ENCODE measurements around the gene FTCDNL1. TPM values are rescaled to one million over a fixed set of nuclear protein-coding genes. Genes with fewer than 3 reads are reported as not detected.
A peak's percentile ranks its signal among the peaks of the same experiment; 100 is the strongest.

The FTCDNL1 gene
- total RNA-seq, 1 donor from 2014 or later: 0.45 TPM

DNA sequence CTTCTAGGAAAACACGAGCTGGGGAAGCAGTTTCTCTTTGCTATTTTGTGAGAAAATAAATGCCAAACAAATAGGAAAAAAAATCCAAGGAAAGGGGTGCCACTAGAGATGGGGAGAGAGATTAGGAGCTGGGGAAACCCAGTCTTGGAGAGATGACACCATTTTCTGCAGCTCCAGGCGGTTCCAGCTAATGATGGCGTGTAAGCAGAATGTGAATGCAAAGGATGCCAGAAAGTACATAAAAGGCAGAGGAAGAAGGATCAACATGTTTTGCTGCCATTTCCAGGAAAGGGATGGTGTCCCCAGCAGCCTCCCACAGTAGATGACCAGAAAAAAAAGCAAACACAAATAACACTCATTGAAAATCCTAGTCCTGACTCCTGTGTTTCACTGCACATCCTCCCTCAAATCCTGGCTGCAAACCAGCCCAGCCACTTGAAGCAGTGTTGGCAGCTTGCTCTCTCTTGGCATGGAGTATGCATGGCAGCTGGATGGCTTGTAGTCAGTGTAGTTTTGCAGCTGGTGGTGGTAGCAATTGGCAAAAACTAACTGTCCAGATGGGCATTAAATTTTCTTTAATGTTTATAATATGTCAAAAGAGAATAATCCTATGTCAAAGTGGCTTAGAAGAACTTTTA is 93.6 kb downstream of the FTCDNL1 start:
- no peak for TF ChIP-seq EZH2 (IDR thresholded peaks at IDR 0.05; ENCODE audit: insufficient read depth, low read length)
- TF ChIP-seq, protein P1, sequence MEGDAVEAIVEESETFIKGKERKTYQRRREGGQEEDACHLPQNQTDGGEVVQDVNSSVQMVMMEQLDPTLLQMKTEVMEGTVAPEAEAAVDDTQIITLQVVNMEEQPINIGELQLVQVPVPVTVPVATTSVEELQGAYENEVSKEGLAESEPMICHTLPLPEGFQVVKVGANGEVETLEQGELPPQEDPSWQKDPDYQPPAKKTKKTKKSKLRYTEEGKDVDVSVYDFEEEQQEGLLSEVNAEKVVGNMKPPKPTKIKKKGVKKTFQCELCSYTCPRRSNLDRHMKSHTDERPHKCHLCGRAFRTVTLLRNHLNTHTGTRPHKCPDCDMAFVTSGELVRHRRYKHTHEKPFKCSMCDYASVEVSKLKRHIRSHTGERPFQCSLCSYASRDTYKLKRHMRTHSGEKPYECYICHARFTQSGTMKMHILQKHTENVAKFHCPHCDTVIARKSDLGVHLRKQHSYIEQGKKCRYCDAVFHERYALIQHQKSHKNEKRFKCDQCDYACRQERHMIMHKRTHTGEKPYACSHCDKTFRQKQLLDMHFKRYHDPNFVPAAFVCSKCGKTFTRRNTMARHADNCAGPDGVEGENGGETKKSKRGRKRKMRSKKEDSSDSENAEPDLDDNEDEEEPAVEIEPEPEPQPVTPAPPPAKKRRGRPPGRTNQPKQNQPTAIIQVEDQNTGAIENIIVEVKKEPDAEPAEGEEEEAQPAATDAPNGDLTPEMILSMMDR (IDR thresholded peaks at IDR 0.05; ENCODE audit: insufficient read depth, low read depth, low read length): no peak
- Mint-ChIP-seq H3K4me3 (ENCODE audit: unreplicated experiment) (no peak overlapping the region), H3K36me3 (ENCODE audit: low read depth, unreplicated experiment) (no peaks in the 10 kb centered on the region), H3K4me1 (ENCODE audit: low read depth, unreplicated experiment) (no peaks in the 10 kb centered on the region), H3K9me3 (ENCODE audit: unreplicated experiment) (no peaks in the 10 kb centered on the region), H3K27ac (ENCODE audit: unreplicated experiment) (no peak overlapping the region), H3K27me3 (ENCODE audit: low read depth, unreplicated experiment) (peaks cover 5% of the 10 kb centered on the region)
- DNase-seq (ENCODE audit: low read depth) (peak; percentile 3), FAIRE-seq (no peak)
- Histone ChIP-seq H3K36me3 (ENCODE audit: insufficient read depth, low read length) (no peaks in the 10 kb centered on the region), H3K4me2 (ENCODE audit: low read length) (no peak overlapping the region), H3K9ac (ENCODE audit: low read length) (no peak overlapping the region), H3K4me1 (ENCODE audit: insufficient read depth, low read length) (no peaks in the 10 kb centered on the region), H3K9me3 (ENCODE audit: insufficient read depth, low read depth, low read length) (no peaks in the 10 kb centered on the region), H3K4me3 (ENCODE audit: insufficient read depth, low read depth, low read length) (no peak overlapping the region), H3K79me2 (ENCODE audit: insufficient read depth, low read length) (no peaks in the 10 kb centered on the region), H3K27me3 (ENCODE audit: insufficient read depth, low read length) (peaks cover 2% of the 10 kb centered on the region), H2AFZ (ENCODE audit: low read depth, low read length) (no peak overlapping the region), H4K20me1 (ENCODE audit: insufficient read depth, low read length) (no peaks in the 10 kb centered on the region), H3K27ac (ENCODE audit: low read depth, low read length) (no peak overlapping the region)

DNA sequence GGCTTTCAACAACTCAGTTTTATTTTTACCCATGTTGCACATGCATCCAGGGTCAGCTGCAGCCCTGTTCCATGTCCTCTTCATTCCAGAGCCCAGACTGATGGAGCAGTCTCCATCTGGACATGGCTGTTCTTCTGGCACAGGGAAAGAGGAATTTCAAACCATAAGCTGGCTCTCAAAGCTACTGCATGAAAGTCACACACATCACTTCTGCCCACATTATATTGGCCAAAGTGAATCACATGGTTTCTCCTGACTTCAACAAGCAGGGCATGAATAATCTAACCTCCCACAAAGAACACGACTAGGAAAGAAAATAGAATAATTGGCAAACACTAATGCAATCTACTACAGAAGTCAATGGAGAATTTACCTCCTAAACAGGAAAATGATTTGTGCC is 94.2 kb downstream of the FTCDNL1 start:
- H3K4me3 ChIP-seq (ENCODE audit: insufficient read depth, low read depth, low read length): no peak overlapping the region
- H3K9me3 ChIP-seq (ENCODE audit: insufficient read depth, low read depth, low read length): no peaks in the 10 kb centered on the region
- Mint-ChIP-seq H3K4me3 (ENCODE audit: unreplicated experiment) (no peak overlapping the region), H3K4me1 (ENCODE audit: low read depth, unreplicated experiment) (no peaks in the 10 kb centered on the region), H3K9me3 (ENCODE audit: unreplicated experiment) (no peaks in the 10 kb centered on the region), H3K36me3 (ENCODE audit: low read depth, unreplicated experiment) (no peaks in the 10 kb centered on the region), H3K27me3 (ENCODE audit: low read depth, unreplicated experiment) (peaks cover 5% of the 10 kb centered on the region), H3K27ac (ENCODE audit: unreplicated experiment) (no peak overlapping the region)
- no peak overlapping the region for H2AFZ ChIP-seq (ENCODE audit: low read depth, low read length)
- FAIRE-seq: no peak
- H4K20me1 ChIP-seq (ENCODE audit: insufficient read depth, low read length): no peaks in the 10 kb centered on the region
- no peaks in the 10 kb centered on the region for H3K36me3 ChIP-seq (ENCODE audit: insufficient read depth, low read length)
- H3K27ac ChIP-seq (ENCODE audit: low read depth, low read length): no peak overlapping the region
- H3K79me2 ChIP-seq (ENCODE audit: insufficient read depth, low read length): no peaks in the 10 kb centered on the region
- DNase-seq (ENCODE audit: low read depth): no peak
- H3K4me1 ChIP-seq (ENCODE audit: insufficient read depth, low read length): no peaks in the 10 kb centered on the region
- no peak overlapping the region for H3K9ac ChIP-seq (ENCODE audit: low read length)
- no peak overlapping the region for H3K4me2 ChIP-seq (ENCODE audit: low read length)
- peaks cover 4% of the 10 kb centered on the region for H3K27me3 ChIP-seq (ENCODE audit: insufficient read depth, low read length)
- TF ChIP-seq EZH2 (IDR thresholded peaks at IDR 0.05; ENCODE audit: insufficient read depth, low read length): no peak
- TF ChIP-seq, protein P1 (IDR thresholded peaks at IDR 0.05; ENCODE audit: insufficient read depth, low read depth, low read length): no peak

DNA sequence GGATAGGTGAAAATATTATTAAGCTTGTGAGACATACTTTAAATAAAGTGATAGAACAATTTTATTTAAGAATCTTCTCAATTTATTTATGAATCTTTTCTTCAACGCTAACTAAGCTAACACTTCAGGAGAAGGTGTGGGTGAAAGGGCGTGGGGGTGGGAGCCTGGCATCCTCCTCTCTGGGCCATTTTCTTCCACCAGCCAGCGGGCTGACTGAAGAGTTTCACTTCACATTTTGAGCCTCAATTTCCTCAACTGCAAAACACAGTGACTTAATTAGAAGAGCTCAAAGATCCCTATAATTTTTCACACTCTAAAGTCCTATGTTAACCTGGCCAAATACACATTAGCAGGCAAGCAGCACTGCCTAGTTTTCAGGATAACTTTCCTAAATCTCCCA is 94.8 kb downstream of the FTCDNL1 start:
- Mint-ChIP-seq H3K36me3 (ENCODE audit: low read depth, unreplicated experiment) (no peaks in the 10 kb centered on the region), H3K27ac (ENCODE audit: unreplicated experiment) (no peak overlapping the region)
- no peaks in the 10 kb centered on the region for H3K9me3 ChIP-seq (ENCODE audit: insufficient read depth, low read depth, low read length)

More for the DNA sequence above, 94.8 kb downstream of the FTCDNL1 start:
- H3K27me3 Mint-ChIP-seq (ENCODE audit: low read depth, unreplicated experiment): peaks cover 5% of the 10 kb centered on the region
- TF ChIP-seq, protein P1 (IDR thresholded peaks at IDR 0.05; ENCODE audit: insufficient read depth, low read depth, low read length): no peak
- no peak for TF ChIP-seq EZH2 (IDR thresholded peaks at IDR 0.05; ENCODE audit: insufficient read depth, low read length)
- no peak overlapping the region for H3K4me3 Mint-ChIP-seq (ENCODE audit: unreplicated experiment)
- no peaks in the 10 kb centered on the region for H3K36me3 ChIP-seq (ENCODE audit: insufficient read depth, low read length)
- peaks cover 4% of the 10 kb centered on the region for H3K27me3 ChIP-seq (ENCODE audit: insufficient read depth, low read length)
- no peak overlapping the region for H3K4me3 ChIP-seq (ENCODE audit: insufficient read depth, low read depth, low read length)
- H3K4me1 Mint-ChIP-seq (ENCODE audit: low read depth, unreplicated experiment): no peaks in the 10 kb centered on the region
- DNase-seq (ENCODE audit: low read depth): no peak
- no peak overlapping the region for H3K4me2 ChIP-seq (ENCODE audit: low read length)
- no peaks in the 10 kb centered on the region for H4K20me1 ChIP-seq (ENCODE audit: insufficient read depth, low read length)
- H3K27ac ChIP-seq (ENCODE audit: low read depth, low read length): no peak overlapping the region
- FAIRE-seq: no peak
- no peak overlapping the region for H2AFZ ChIP-seq (ENCODE audit: low read depth, low read length)
- H3K9ac ChIP-seq (ENCODE audit: low read length): no peak overlapping the region
- H3K4me1 ChIP-seq (ENCODE audit: insufficient read depth, low read length): no peaks in the 10 kb centered on the region
- H3K9me3 Mint-ChIP-seq (ENCODE audit: unreplicated experiment): no peaks in the 10 kb centered on the region
- no peaks in the 10 kb centered on the region for H3K79me2 ChIP-seq (ENCODE audit: insufficient read depth, low read length)
